K562 (cell line): ENCODE measurements around the gene TMEM161B. TPM values are rescaled to one million over a fixed set of nuclear protein-coding genes. Genes with fewer than 3 reads are reported as not detected.

Experiments used
- ATAC-seq: fragments of 200-7000 bp; cut with Tn5 transposase; 3 replicates; pipeline ENCODE4 v1.9.1; 2020; ENCODE audit warnings: moderate library complexity
- BruUV-seq: library from RNA; stranded (reverse); fragments of 400-500 nt; replicated peaks from 2 replicates; lab custom pipeline; 2021; lab: Mats Ljungman, UMichigan
- CTCF ChIA-PET: fragments of 300-600 bp; formaldehyde crosslinking; extraction: SDS; loops from one replicate; lab custom pipeline; 2021; ENCODE audit warnings: low intra/inter-chr PET ratio; lab: Yijun Ruan, JAX
- POLR2A ChIA-PET: fragments of 300-600, 350-650 bp; sonication (Branson Sonifier 250); formaldehyde crosslinking; extraction: SDS; loops from one replicate; lab custom pipeline; 2021; ENCODE audit warnings: antibody characterized with exemption, inconsistent platforms; lab: Yijun Ruan, JAX
- DNase-seq, 4 experiments: peaks; one replicate each; pipeline versions ENCODE4 v3.0.0 to v3.0.0-alpha.2; 2011 to 2018; ENCODE audit warnings: low spot score in 3 of 4, mixed read lengths in 3 of 4; ENCODE audit errors: extremely low read depth in 1 of 4
- FAIRE-seq: peaks from 2 replicates; lab custom pipeline; 2011; peaks lifted over from hg19 to GRCh38; lab: Jason Lieb, UNC
- H2AFZ ChIP-seq: 2 replicates; pipeline ENCODE4 v1.6.0; 2011; ENCODE audit warnings: low read depth, low read length, control low read depth, inconsistent platforms
- H3K27ac ChIP-seq: fragments of 200-600 bp; 3 replicates; pipeline ENCODE4 v1.8.0; 2011; ENCODE audit warnings: low read depth, mild to moderate bottlenecking, control low read depth, inconsistent platforms, low read length, moderate library complexity, mixed read lengths; ENCODE audit errors: extremely low read depth
- H3K27me3 ChIP-seq, 2 experiments: fragments of 300-600 bp in 1 of 2; 2 replicates in 1 of 2; 3 replicates in 1 of 2; pipeline versions ENCODE4 v1.6.0 to v1.8.0; 2011; ENCODE audit warnings: inconsistent platforms in 2 of 2, low read length in 2 of 2, mild to moderate bottlenecking in 1 of 2, mixed read lengths in 1 of 2, moderate library complexity in 1 of 2; ENCODE audit not compliant: control insufficient read depth in 2 of 2, insufficient read depth in 2 of 2
- H3K36me3 ChIP-seq: fragments of 300-600 bp; 3 replicates; pipeline ENCODE4 v1.8.0; 2011; ENCODE audit warnings: mild to moderate bottlenecking, low read length, inconsistent platforms; ENCODE audit not compliant: control insufficient read depth, insufficient read depth
- H3K4me1 ChIP-seq, 2 experiments: fragments of 200-600 bp in 1 of 2; replicated peaks in 1 of 2; 2 replicates in 1 of 2; 3 replicates in 1 of 2; pipeline versions ENCODE4 v1.5.1 to v1.8.0; 2011; ENCODE audit warnings: inconsistent platforms in 2 of 2, low read length in 2 of 2, mild to moderate bottlenecking in 1 of 2, mixed read lengths in 1 of 2, moderate library complexity in 1 of 2; ENCODE audit not compliant: control insufficient read depth in 2 of 2, insufficient read depth in 2 of 2
- H3K4me2 ChIP-seq: 2 replicates; pipeline ENCODE4 v1.6.1; 2011; ENCODE audit warnings: low read length, control low read depth, inconsistent platforms, mixed read lengths; ENCODE audit not compliant: insufficient read depth
- H3K4me3 ChIP-seq: fragments of 200-600 bp; sonication (generic), shearing (Covaris generic); 2 replicates; pipeline ENCODE4 v1.5.1; 2016; ENCODE audit warnings: control low read depth, inconsistent platforms
- H3K79me2 ChIP-seq: fragments of 200-600 bp; 3 replicates; pipeline ENCODE4 v1.8.0; 2011; ENCODE audit warnings: low read length, inconsistent platforms; ENCODE audit not compliant: control insufficient read depth, insufficient read depth
- H3K9ac ChIP-seq, 2 experiments: 2 replicates each; pipeline versions ENCODE4 v1.6.0 to v1.6.1; 2011; ENCODE audit warnings: low read depth in 2 of 2, low read length in 2 of 2, control low read depth in 1 of 2, inconsistent platforms in 1 of 2, mild to moderate bottlenecking in 1 of 2, mixed read lengths in 1 of 2; ENCODE audit not compliant: insufficient read depth in 1 of 2
- H3K9me1 ChIP-seq: one replicate; pipeline ENCODE4 v1.6.0; 2011; ENCODE audit warnings: inconsistent platforms, mild to moderate bottlenecking, low read length, moderate library complexity; ENCODE audit not compliant: control insufficient read depth, insufficient read depth
- H3K9me3 ChIP-seq: replicated peaks from 2 replicates; pipeline ENCODE4 v1.5.1; 2011; ENCODE audit warnings: low read depth, low read length, inconsistent platforms; ENCODE audit not compliant: control insufficient read depth, insufficient read depth
- H4K20me1 ChIP-seq: replicated peaks from 2 replicates; pipeline ENCODE4 v1.6.1; 2011; ENCODE audit warnings: low read length, inconsistent platforms, mixed read lengths; ENCODE audit not compliant: control insufficient read depth, insufficient read depth
- GTF2E2 ChIP-seq: fragments of 200-800 bp; sonication (Bioruptor generic); IDR thresholded peaks from 2 replicates; pipeline ENCODE4 v1.6.1; 2016; ENCODE audit warnings: missing genetic modification characterization, missing compliant biosample characterization
- GTF2F1 ChIP-seq: IDR thresholded peaks from 2 replicates; pipeline ENCODE4 v1.6.1; 2011; ENCODE audit warnings: low read depth, low read length, improper control_type of control experiment
- STAT5B ChIP-seq: fragments of 250-450 bp; sonication (Bioruptor Pico); IDR thresholded peaks from 2 replicates; pipeline ENCODE4 v1.8.0; 2021; ENCODE audit warnings: mild to moderate bottlenecking, inconsistent platforms
- ZNF407 ChIP-seq: fragments of 450-650 bp; IDR thresholded peaks from 2 replicates; pipeline ENCODE4 v1.6.1; 2016; ENCODE audit warnings: low read depth
- WGBS: fragments of 100-300 bp; shearing (Covaris generic); methylation state at CpG from one replicate; pipeline ENCODE4 v1.1.6; 2016; ENCODE audit warnings: low coverage, mixed read lengths; ENCODE audit not compliant: insufficient coverage; ENCODE audit errors: missing lambda C conversion rate; 5-methylcytosine and 5-hydroxymethylcytosine counted together
- in situ Hi-C: fragments of 300-500 bp; cut with MboI; formaldehyde crosslinking; loops from 4 replicates; pipeline ENCODE4 v1.15.0; 2018; ENCODE audit warnings: inconsistent platforms, mixed read lengths
- intact Hi-C: fragments of 100-400 bp; cut with micrococcal nuclease; formaldehyde crosslinking; loops from 2 replicates; pipeline ENCODE4 v1.14.2; 2022
- polyA plus RNA-seq, 8 experiments: library from polyadenylated mRNA; depleted of rRNA in 4 of 8; stranded (reverse) in 5 of 8; unstranded in 3 of 8; fragments of >200 nt; fragmentation: Nextera tagmentation in 2 of 8; fragmentation: Illumina TruSeq in 1 of 8; extraction: Ambion mirVana in 2 of 8; extraction: Trizol in 1 of 8; gene quantifications; 2 replicates each; pipeline versions ENCODE4 v1.2.1 to v1.2.3, GENCODE V29; 2011 to 2014; ENCODE audit warnings: inconsistent platforms in 1 of 8, missing spikeins in 1 of 8
- total RNA-seq, 7 experiments: library from RNA; depleted of rRNA in 6 of 7; stranded (reverse); fragments of >200 nt in 6 of 7; fragmentation: Illumina TruSeq in 2 of 7; extraction: Trizol in 2 of 7; gene quantifications; 2 replicates each; pipeline versions ENCODE4 v1.2.1 to v1.2.3, GENCODE V29; 2011 to 2021; ENCODE audit warnings: low replicate concordance in 1 of 7

TMEM161B gene
- total and polyA plus RNA-seq, 9 of the 15 experiments (the other 6 are each of a cell fraction or from before 2014, with no cell fraction given), result 18.9 to 57.1 (median 40.6) TPM

GRCh38 chr5:88248743-88249540 lies 19.7 kb downstream of the TMEM161B start:
- WGBS, result 100% methylated on average over 2 of the region's 2 CpGs
- in situ Hi-C loops, result no loop called here
- Histone ChIP-seq H3K9me1 (no peaks in the 10 kb centered on the region), H3K9ac (no peak overlapping the region), H3K4me3 (no peak overlapping the region), H2AFZ (no peak overlapping the region), H3K4me1 (peaks cover 0 to 12% of the 10 kb centered on the region in 2 experiments; a peak in 4 of 5 replicates), H3K27me3 (no peaks in the 10 kb centered on the region), H3K79me2 (peaks cover 100% of the 10 kb centered on the region), H3K9me3 (no peaks in the 10 kb centered on the region), H4K20me1 (peaks cover 27% of the 10 kb centered on the region), H3K27ac (no peak overlapping the region), H3K4me2 (no peak overlapping the region), H3K36me3 (peaks cover 13% of the 10 kb centered on the region; the same call in 1 of the 3 replicates)
- TF ChIP-seq GTF2E2 (tag) (no peak), GTF2F1 (no peak)
- no TSS peak for BruUV-seq
- intact Hi-C loops, result no loop called here
- FAIRE-seq, result peak; percentile 32
- ATAC-seq, result no peak
- ChIA-PET CTCF (no interaction called here), POLR2A (interaction anchor here (0.6 to 1.0 kb wide), 2 partner anchors 13 to 1615 kb away, joined by 3 to 4 read pairs; no protein-coding TSS in a partner anchor)
- DNase-seq, result no peak

DNA sequence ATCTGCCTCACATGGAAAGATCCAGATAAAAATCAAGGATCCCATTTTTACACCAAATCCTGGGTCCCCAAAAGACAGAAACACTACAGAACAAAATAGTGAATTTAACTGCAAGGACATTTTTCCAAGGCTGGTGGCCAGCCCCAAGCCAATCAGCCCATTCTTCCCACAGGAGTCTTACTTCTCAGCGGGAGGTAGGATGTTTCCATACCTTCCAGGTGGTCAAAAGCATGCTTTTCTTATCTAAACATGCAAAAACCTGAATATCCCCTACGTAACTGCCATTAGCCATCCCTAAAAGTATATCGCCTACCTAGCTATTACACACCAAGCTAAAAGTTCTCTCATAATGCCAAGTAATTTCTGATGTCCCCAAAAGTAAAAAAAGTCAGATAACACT lies 20.6 kb downstream of the TMEM161B start:
- no peaks in the 10 kb centered on the region for H3K9me3 ChIP-seq
- H3K79me2 ChIP-seq, result peaks cover 100% of the 10 kb centered on the region
- H2AFZ ChIP-seq, result no peak overlapping the region
- H3K4me2 ChIP-seq, result no peak overlapping the region
- DNase-seq (no peak), FAIRE-seq (no peak), ATAC-seq (no peak)
- in situ Hi-C loops (no loop called here), intact Hi-C loops (no loop called here)
- no peak for TF ChIP-seq ZNF407
- TF ChIP-seq STAT5B, result no peak
- ChIA-PET CTCF (no interaction called here), POLR2A (no interaction called here)
- 90% methylated on average over 3 of the region's 3 CpGs for WGBS
- peaks cover 0 to 12% of the 10 kb centered on the region in 2 experiments; a peak in 4 of 5 replicates for H3K4me1 ChIP-seq
- no peak overlapping the region for H3K9ac ChIP-seq
- peaks cover 9% of the 10 kb centered on the region; the same call in 1 of the 3 replicates for H3K36me3 ChIP-seq
- no peaks in the 10 kb centered on the region for H3K27me3 ChIP-seq
- H3K9me1 ChIP-seq, result no peaks in the 10 kb centered on the region
- no peak overlapping the region for H3K27ac ChIP-seq
- no TSS peak for BruUV-seq
- H3K4me3 ChIP-seq, result no peak overlapping the region
- H4K20me1 ChIP-seq, result peaks cover 27% of the 10 kb centered on the region
